Stimulated activated CD8-positive, alpha-beta memory T cell treated with anti-CD3 and anti-CD28 coated beads, Interleukin-2, amount 100 ng/mL, for 48 hours (primary cell): Measurements from ENCODE around the gene PDIA2.
"Not testable (repeated sequence)": the region's sequence is repeated elsewhere in the genome, so short reads cannot be mapped to it uniquely, and the experiment has no call there.

Experiments
- DNase-seq, 2 donors: peaks; one replicate each; pipeline ENCODE4 v3.0.0-alpha.2; 2020; ENCODE audit warnings: low read depth in 2 of 2

Gene PDIA2

DNA sequence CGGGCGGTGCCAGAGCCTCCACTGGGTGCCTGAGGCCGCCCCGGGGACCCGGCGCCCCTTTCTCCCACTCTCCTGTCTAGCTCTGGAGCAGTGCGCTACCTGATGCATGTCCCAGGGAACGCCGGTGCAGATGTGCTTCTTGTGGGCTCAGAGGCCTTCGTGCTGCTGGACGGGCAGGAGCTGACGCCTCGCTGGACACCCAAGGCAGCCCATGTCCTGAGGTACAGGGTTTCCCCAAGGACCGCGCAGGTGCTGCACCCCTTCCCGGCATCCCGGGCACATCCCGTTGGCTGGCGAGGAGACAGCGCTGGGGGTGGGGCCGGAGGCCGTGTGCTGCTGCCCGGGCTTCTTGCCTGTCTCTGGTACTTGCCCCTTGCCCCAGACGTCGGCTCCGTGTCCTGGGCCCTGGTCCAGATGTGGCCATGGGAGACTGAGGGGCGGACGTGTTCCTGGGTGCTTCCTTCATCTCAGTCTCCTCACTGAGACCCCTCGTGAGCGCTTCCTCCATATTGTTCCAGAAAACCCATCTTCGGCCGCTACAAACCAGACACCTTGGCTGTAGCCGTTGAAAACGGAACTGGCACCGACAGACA, 19.7 kb upstream of the PDIA2 start:
- no peak for DNase-seq

DNA sequence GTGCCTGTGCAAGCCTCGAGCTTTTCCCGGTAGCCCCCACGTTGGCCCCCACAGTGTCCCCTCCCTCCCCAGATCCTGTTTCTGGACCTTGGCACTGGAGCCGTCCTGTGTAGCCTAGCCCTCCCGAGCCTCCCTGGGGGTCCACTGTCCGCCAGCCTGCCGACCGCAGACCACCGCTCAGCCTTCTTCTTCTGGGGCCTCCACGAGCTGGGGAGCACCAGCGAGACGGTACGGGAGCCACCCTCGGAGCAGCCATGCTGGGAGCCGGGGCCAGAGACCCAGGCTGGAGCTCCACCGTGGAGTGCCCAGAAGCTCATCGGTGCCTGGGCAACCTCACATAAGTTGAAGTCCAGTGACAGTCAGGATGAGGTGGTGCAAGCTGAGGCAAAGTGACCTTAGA, 19.0 kb upstream of the PDIA2 start:
- DNase-seq: no peak

DNA sequence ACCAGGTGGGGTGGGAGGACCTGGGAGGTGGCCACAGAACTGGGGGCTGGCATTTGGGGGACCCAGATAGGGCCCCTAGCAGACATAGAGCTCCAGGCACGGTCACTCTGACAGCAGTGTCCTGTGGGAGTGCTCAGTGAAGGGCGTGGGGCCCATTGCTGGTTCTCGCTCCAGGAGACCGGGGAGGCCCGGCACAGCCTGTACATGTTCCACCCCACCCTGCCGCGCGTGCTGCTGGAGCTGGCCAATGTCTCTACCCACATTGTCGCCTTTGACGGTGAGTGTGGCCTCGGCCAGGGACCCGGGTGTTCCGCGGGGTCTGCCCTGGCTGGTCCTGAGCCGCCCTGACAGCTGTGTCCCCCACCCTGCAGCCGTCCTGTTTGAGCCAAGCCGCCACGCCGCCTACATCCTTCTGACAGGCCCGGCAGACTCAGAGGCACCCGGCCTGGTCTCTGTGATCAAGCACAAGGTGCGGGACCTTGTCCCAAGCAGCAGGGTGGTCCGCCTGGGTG, 18.5 kb upstream of the PDIA2 start:
- DNase-seq: no peak

DNA sequence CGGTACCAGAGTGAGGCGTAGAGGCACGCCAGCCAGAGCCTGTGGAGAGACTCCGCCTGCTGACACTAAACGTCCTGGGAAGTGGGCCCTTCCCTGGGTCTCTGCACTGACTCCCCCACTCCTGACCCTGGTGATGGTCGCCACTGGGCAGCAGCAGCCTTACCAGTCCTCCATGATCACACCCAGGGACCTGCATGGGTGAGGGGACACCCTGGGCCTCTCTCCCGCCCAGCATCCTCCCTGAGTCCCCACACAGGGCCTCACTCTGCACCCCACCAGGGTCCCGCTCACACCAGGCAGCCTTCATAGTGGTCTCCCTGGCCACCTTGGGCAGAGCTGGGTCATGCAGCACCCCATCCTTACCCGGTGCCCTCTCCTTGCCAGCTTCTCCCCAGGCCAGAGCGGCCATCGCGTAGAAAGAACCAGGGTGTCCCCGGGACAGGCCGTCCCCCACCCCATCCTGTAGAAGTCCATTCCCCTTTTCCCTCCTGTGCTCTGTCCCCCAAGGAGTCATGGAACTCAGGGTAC, 17.9 kb upstream of the PDIA2 start:
- no peak for DNase-seq

GRCh38 chr16:265711-266110, 17.3 kb upstream of the PDIA2 start:
- no peak for DNase-seq

GRCh38 chr16:266258-267164, 16.5 kb upstream of the PDIA2 start:
- DNase-seq: no peak

GRCh38 chr16:267562-267961, 15.4 kb upstream of the PDIA2 start:
- not testable (repeated sequence) for DNase-seq

- no peak for DNase-seq
These were observed 14.6 kb upstream of the PDIA2 start for GRCh38 chr16:268141-269053.

GRCh38 chr16:269061-269796, 13.7 kb upstream of the PDIA2 start:
- no peak for DNase-seq

DNA sequence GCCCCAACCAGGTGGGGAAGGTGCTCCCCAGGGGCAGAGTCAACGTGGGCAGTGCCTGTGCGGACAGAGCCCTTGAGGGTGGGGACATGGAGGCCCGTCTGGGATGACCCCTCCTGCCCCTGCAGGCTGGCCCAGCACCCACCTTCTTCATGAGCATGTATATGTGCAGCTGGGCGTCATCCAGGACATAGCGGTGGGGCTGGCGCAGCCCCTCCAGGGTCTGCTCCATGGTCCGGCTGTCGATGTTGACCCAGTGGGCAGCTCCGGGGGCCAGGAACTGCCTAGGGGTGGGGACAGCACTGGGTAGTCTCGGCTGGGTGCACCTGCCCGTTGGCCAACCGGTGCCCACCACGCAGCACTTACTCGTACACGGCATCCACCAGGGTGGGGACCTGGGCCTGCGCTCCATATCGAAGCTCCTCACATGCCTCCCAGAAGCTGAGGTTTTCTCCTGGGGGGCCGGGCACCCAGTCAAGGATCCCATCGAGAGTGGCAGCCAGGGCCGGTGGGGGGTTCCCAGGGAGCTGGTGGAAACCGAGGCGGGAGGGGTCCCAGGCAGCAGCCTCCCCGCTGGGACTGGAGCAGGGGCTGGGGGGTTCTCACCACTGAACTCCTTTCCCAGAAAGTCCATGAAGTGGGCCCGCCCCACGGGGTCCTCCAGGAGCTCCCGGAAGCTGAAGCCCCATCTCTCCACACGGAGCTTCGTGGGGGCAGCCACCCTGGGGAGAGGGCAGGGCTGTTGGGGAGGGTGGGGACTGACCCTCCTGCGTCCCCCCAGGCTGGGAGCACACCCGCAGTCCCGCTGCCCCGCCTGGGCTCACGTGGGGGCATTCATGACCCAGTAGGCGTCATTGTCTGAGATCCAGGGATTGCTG, 12.3 kb upstream of the PDIA2 start:
- no peak for DNase-seq

GRCh38 chr16:272633-273546, 10.1 kb upstream of the PDIA2 start:
- no peak for DNase-seq

DNA sequence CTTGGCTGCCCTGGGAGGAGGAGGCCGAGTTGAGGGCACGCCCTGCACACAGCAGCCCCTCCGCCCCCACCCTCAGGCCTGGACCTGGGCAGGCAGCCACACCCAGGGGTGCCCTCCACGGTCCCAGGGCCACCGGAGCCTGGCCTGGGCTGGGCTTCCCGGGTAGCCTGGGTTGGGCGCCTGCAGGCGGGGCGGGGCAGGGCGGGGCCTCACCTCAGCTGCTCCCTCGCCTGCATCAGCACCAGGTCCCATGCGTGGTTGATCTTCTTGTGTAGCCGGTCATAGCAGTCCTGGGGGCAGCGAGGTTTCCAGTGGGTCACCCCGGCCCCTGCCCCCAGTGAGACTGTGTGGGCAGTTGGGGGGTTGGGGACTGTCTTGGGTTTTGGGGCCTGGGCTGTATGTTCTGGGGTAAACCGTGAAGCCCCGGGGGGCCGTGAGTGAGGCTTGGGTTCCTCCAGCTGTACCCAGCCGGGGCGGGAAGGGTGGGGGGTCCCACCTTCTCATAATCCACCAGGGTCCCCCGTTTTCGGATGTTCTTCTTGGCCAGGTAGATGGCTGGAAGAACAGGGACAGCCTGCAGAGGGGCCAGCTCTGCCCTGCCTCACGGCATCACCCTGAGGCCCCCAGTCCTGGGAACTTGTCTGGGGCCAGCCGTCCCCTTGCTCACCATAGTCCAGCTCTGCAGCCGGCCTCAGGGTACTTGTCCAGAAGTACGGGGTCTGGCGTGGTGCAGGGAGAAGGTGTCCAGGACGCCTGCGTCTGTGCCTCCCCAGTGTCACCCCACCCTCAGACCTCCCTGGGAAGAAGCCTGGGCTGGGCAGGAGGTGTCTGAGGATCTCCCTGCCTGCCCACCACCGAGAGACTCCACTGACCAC, 9.2 kb upstream of the PDIA2 start:
- DNase-seq: no peak

GRCh38 chr16:275041-275641, 7.8 kb upstream of the PDIA2 start:
- DNase-seq: no peak

GRCh38 chr16:275786-276232, 7.2 kb upstream of the PDIA2 start, which contains the start of gene RGS11:
TSS of gene RGS11 (minus strand) at chr16:275944. CDS start at chr16:275911, 33 bp downstream.
- DNase-seq: no peak

DNA sequence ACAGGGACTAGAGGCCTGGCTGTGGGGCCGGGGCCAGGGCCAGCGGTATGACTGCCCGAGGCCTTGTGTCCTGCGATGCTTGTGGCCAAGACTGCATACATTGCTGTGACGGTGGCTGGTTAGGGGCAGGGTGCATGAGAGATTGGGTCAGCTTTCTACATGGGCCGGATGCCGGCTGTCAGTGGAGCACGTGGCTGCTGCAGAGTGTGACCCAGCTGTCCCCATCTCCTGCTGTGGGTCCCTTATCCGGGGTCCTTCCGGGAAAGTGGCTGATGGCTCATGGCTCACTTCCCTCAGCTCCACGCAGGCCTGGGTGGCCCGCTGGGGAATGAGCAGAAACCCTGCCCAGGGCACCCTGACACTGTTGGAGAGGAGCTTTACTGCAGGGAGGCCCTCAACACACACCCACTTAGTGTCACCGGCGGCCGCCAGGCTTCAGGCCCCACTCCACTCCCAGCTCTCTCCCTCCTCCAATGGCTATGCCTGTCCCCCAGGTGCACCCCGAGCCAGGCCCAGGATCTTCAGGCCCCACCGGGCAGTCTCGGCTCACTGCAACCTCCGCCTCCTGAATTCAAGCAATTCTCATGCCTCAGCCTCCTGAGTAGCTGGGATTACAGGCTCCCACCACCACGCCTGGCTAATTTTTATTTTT, 6.4 kb upstream of the PDIA2 start:
- DNase-seq: no peak

DNA sequence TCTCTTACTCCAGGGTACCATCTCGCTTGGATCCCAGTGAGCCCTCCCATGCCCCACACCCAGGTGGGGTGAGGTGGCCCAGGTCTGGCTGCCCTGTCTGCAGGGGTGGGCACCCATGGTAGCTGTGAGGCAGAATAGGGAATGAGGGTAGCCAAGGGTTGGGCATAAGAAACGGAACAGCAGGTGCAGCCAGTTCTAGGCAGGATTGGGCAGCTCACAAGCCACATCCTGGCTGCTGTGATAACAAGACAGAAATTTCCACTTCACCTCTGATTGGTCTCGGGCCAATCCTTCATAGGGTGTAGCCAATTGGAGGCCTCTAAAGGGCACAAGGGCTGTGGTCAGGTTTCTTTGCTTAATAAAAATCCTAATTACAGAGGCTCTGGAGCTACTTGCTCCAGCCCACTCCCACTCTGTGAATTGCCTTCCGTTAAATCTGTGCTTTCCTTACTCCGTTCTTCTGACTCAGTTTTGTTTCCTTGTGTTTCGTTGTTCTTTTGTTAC, 4.0 kb upstream of the PDIA2 start:
- DNase-seq: no peak

- DNase-seq: no peak
These were observed 3.4 kb upstream of the PDIA2 start for GRCh38 chr16:279531-279930.
